ENCODE data around the gene SH3PXD2B.
A peak's percentile ranks its signal among the peaks of the same experiment; 100 is the strongest.
"Not testable (repeated sequence)": the region's sequence is repeated elsewhere in the genome, so short reads cannot be mapped to it uniquely, and the experiment has no call there.

Gene SH3PXD2B

GRCh38 chr5:172294831-172295230 is 159.5 kb downstream of the SH3PXD2B start:
- DNase-seq (ENCODE audit: low read depth) = no peak

- no peak for DNase-seq (ENCODE audit: low read depth)
Observed at GRCh38 chr5:172293745-172294342, 160.5 kb downstream of the SH3PXD2B start.

- DNase-seq (ENCODE audit: low read depth) = peak; percentile 75
Observed at GRCh38 chr5:172293054-172293744, 161.1 kb downstream of the SH3PXD2B start.

- not testable (repeated sequence) for DNase-seq (ENCODE audit: low read depth)
Observed at GRCh38 chr5:172291837-172292236, 162.5 kb downstream of the SH3PXD2B start.

- peak; percentile 54 for DNase-seq (ENCODE audit: low read depth)
Observed at GRCh38 chr5:172288465-172288864, 165.9 kb downstream of the SH3PXD2B start.

- DNase-seq (ENCODE audit: low read depth) = not testable (repeated sequence)
Observed at GRCh38 chr5:172287140-172287539, 167.2 kb downstream of the SH3PXD2B start.

- DNase-seq (ENCODE audit: low read depth) = no peak
Observed at GRCh38 chr5:172285226-172286143, 168.8 kb downstream of the SH3PXD2B start.

- DNase-seq (ENCODE audit: low read depth) = no peak
Observed at GRCh38 chr5:172284611-172284980, 169.7 kb downstream of the SH3PXD2B start.

- peak; percentile 84 for DNase-seq (ENCODE audit: low read depth)
Observed at GRCh38 chr5:172283862-172284610, 170.3 kb downstream of the SH3PXD2B start.

- peak; percentile 50 for DNase-seq (ENCODE audit: low read depth)
Observed at GRCh38 chr5:172283020-172283861, 171.1 kb downstream of the SH3PXD2B start, which contains the start of gene UBTD2. UBTD2 (minus strand) TSS chr5:172283764; CDS start chr5:172283665, 99 bp downstream.

GRCh38 chr5:172282272-172283019 is 171.9 kb downstream of the SH3PXD2B start:
- DNase-seq (ENCODE audit: low read depth) = no peak

GRCh38 chr5:172281346-172281745 is 173.0 kb downstream of the SH3PXD2B start:
- no peak for DNase-seq (ENCODE audit: low read depth)

GRCh38 chr5:172280929-172281328 is 173.4 kb downstream of the SH3PXD2B start:
- DNase-seq (ENCODE audit: low read depth) = peak; percentile 97

- DNase-seq (ENCODE audit: low read depth) = no peak
Observed at GRCh38 chr5:172280317-172280716, 174.0 kb downstream of the SH3PXD2B start.

- DNase-seq (ENCODE audit: low read depth) = no peak
Observed at GRCh38 chr5:172278356-172278755, 176.0 kb downstream of the SH3PXD2B start.

- DNase-seq (ENCODE audit: low read depth) = peak; percentile 87
Observed at GRCh38 chr5:172276214-172276613, 178.1 kb downstream of the SH3PXD2B start.
